GM10248 (cell line): ENCODE results near the gene HES1.

Source experiments
- CTCF ChIA-PET: fragments of 300-600 bp; sonication (Branson Sonifier 250); formaldehyde crosslinking; extraction: SDS; loops from one replicate; lab custom pipeline; 2021; ENCODE audit warnings: antibody characterized with exemption; lab: Yijun Ruan, JAX
- POLR2A ChIA-PET: fragments of 350-650 bp; sonication (Branson Sonifier 250); formaldehyde crosslinking; extraction: SDS; loops from one replicate; lab custom pipeline; 2020; ENCODE audit warnings: antibody characterized with exemption; lab: Yijun Ruan, JAX
- DNase-seq: peaks from one replicate; pipeline ENCODE4 v3.0.0; 2012; ENCODE audit errors: extremely low spot score
- TF ChIP-seq, protein P1 (sequence below): IDR thresholded peaks from 2 replicates; pipeline ENCODE4 v1.5.1; 2012; ENCODE audit warnings: mild to moderate bottlenecking, low read depth; ENCODE audit errors: extremely low read depth, missing control alignments, control extremely low read depth

Gene HES1

DNA sequence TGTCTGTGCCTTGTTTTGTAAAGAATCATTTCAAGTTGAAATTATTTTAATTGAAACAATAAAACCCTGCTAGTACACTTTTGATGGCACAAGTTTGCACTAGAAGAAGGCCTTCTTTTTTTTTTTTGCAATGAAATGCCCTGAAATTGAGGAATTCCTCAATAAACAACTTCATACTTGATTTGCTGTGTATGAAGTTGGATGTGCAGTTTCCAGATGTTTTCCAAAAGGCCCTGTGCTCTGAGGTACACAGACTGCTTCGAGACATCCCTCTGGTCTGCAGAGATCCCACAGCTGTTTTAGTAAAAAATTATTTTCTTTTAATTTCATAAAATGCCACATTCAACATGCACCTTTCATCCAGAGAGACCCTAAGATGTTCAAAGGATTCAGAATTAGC, 48.9 kb downstream of the HES1 start:
- DNase-seq = no peak
- TF ChIP-seq, protein P1, sequence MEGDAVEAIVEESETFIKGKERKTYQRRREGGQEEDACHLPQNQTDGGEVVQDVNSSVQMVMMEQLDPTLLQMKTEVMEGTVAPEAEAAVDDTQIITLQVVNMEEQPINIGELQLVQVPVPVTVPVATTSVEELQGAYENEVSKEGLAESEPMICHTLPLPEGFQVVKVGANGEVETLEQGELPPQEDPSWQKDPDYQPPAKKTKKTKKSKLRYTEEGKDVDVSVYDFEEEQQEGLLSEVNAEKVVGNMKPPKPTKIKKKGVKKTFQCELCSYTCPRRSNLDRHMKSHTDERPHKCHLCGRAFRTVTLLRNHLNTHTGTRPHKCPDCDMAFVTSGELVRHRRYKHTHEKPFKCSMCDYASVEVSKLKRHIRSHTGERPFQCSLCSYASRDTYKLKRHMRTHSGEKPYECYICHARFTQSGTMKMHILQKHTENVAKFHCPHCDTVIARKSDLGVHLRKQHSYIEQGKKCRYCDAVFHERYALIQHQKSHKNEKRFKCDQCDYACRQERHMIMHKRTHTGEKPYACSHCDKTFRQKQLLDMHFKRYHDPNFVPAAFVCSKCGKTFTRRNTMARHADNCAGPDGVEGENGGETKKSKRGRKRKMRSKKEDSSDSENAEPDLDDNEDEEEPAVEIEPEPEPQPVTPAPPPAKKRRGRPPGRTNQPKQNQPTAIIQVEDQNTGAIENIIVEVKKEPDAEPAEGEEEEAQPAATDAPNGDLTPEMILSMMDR = no peak
- ChIA-PET POLR2A (no interaction called here), CTCF (interaction anchor here (1.2 kb wide), 1 partner anchor 31 kb away, joined by 3 read pairs; no protein-coding TSS in a partner anchor)

DNA sequence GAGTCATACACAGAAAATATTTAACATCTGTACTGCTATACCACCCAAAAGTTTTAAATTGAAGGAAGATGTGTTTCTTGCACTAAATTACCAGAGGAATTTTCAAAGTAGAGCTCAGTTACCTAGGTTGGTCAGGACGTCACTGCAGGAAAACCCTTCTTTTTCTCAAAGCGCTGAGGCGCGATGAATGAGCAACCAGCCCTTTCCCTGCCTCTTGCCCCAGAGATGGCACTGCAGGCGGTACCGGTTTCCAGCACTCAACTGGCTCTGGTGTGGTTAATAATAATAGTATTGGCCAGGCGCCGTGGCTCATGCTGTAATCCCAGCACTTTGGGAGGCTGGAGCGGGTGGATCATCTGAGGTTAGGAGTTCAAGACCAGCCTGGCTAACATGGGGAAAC, 49.3 kb downstream of the HES1 start:
- CTCF ChIA-PET = interaction anchor here (1.2 kb wide), 1 partner anchor 31 kb away, joined by 3 read pairs; no protein-coding TSS in a partner anchor

DNA sequence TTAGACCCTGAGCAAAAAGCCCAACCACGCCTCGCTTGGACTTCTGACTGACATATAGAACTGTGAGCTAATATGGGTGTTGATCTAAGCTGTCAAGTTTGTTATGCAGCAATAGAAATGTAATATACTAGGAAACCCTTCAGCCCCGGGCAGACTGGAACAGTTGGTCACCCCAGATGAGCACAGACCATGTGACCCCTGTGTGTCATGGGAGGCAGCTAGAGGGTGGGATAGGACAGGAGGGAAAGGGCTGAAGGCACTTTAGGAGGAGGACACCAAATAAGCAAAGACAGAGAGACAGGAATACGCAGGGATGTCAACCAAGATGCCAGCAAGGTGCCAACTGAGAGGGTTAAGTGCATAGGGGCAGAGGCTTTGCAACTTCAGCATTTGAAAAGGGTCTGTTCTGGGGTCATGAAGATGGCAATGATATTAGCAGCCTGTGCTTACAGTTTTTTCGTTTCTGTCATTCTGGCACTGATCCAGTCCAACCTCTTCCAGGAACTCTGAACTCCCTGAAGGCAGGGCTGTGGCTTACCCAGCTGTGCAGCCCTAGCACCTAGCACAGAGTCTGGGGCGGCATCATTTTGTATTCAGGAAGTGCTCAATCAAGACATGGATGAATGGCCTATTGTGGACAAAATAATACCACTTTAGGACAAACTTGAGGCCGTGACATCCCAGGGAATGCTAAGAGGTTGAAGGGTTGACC, 51.4 kb downstream of the HES1 start:
- TF ChIP-seq, protein P1 = no peak
- no peak for DNase-seq
- ChIA-PET POLR2A (no interaction called here), CTCF (no interaction called here)

More for the DNA sequence above, 49.3 kb downstream of the HES1 start:
- DNase-seq = no peak
- TF ChIP-seq, protein P1 = no peak
- POLR2A ChIA-PET = no interaction called here
